Gastrocnemius medialis (tissue), 4 donors: ENCODE measurements around the gene FKBP11. TPM values are rescaled to one million over a fixed set of nuclear protein-coding genes. Genes with fewer than 3 reads are reported as not detected.

ENCODE experiments used
- ATAC-seq, 2 donors: fragments of 150-250 bp; one replicate each; pipeline ENCODE4 v1.9.1; 2016
- DNase-seq, 2 donors: peaks; one replicate each; pipeline ENCODE4 v3.0.0-alpha.2; 2019
- H3K27ac ChIP-seq, 4 donors: fragments of 200-600 bp; sonication (generic); 1 replicate in 1 of 4; 2 replicates in 3 of 4; pipeline ENCODE4 v1.5.1; 2016 to 2018; ENCODE audit warnings: mild to moderate bottlenecking in 2 of 4, moderate library complexity in 1 of 4
- H3K27me3 ChIP-seq, 3 donors: fragments of 200-600 bp; sonication (generic) in 2 of 3; 1 replicate in 1 of 3; 2 replicates in 2 of 3; pipeline versions ENCODE4 v1.5.1 to v1.6.0; 2016 to 2019; ENCODE audit warnings: mild to moderate bottlenecking in 1 of 3, moderate library complexity in 1 of 3
- H3K36me3 ChIP-seq, 2 donors: fragments of 200-600 bp; sonication (generic) in 1 of 2; one replicate each; pipeline ENCODE4 v1.5.1; 2017 to 2018
- H3K4me1 ChIP-seq, 2 donors: fragments of 200-600 bp; sonication (generic) in 1 of 2; one replicate each; pipeline ENCODE4 v1.5.1; 2016 to 2017; ENCODE audit warnings: mild to moderate bottlenecking in 2 of 2
- H3K4me3 ChIP-seq, 4 donors: fragments of 200-600 bp; sonication (generic) in 3 of 4; 1 replicate in 1 of 4; 2 replicates in 3 of 4; pipeline ENCODE4 v1.5.1; 2016 to 2019; ENCODE audit warnings: mild to moderate bottlenecking in 2 of 4
- H3K9me3 ChIP-seq, 3 donors: fragments of 200-600 bp; sonication (generic) in 2 of 3; 1 replicate in 1 of 3; 2 replicates in 2 of 3; pipeline ENCODE4 v1.5.1; 2016 to 2019
- CTCF ChIP-seq, 5 experiments: fragments of 450-650 bp in 3 of 5; fragments of 200-600 bp in 2 of 5; sonication (generic) in 2 of 5; IDR thresholded peaks in 4 of 5; conservative IDR thresholded peaks in 1 of 5; 1 replicate in 4 of 5; 2 replicates in 1 of 5; pipeline ENCODE4 v1.5.1; 2016 to 2019; ENCODE audit warnings: antibody characterized with exemption in 5 of 5, mild to moderate bottlenecking in 3 of 5, moderate library complexity in 3 of 5
- POLR2A ChIP-seq, 2 donors: fragments of 450-650 bp; IDR thresholded peaks; one replicate each; pipeline ENCODE4 v1.6.1; 2017; ENCODE audit warnings: antibody characterized with exemption in 2 of 2, mild to moderate bottlenecking in 2 of 2, moderate library complexity in 2 of 2
- in situ Hi-C, 4 donors: fragments of 200-750 bp; cut with MboI; loops; one replicate each; pipeline versions ENCODE4 v1.15.0 to v1.8.0; 2017; ENCODE audit warnings: low sequenced_read_pairs in 4 of 4
- intact Hi-C: fragments of 100-400 bp; cut with DNase I; formaldehyde crosslinking; loops from one replicate; pipeline ENCODE4 v1.15.1; 2023; ENCODE audit warnings: low total_unique reads
- total RNA-seq, 4 donors: library from RNA; depleted of rRNA; stranded (reverse); fragments of >200 nt; gene quantifications; one replicate each; pipeline versions ENCODE4 v1.1.0 to v1.2.3, GENCODE V29; 2016

FKBP11 gene
- total RNA-seq, 4 donors from 2014 or later, result 2.1 to 3.9 (median 3.0) TPM; not detected in 1

GRCh38 chr12:48972213-48972951, 47.1 kb upstream of the FKBP11 start:
- peaks cover 7 to 9% of the 10 kb centered on the region in 2 donors for H3K4me1 ChIP-seq
- in situ Hi-C loops, result no loop called here
- no peaks in the 10 kb centered on the region for H3K9me3 ChIP-seq
- H3K27me3 ChIP-seq, result peaks cover 68 to 81% (median 77%) of the 10 kb centered on the region in 3 donors
- intact Hi-C loops, result no loop called here
- TF ChIP-seq CTCF (IDR thresholded peaks at IDR 0.05 in 4 of 5, conservative IDR thresholded peaks at IDR 0.05 in 1 of 5) (no peak), POLR2A (IDR thresholded peaks at IDR 0.05) (no peak)
- H3K4me3 ChIP-seq, result no peak overlapping the region
- H3K27ac ChIP-seq, result no peak overlapping the region
- H3K36me3 ChIP-seq, result no peaks in the 10 kb centered on the region
- ATAC-seq (no peak), DNase-seq (no peak)

- Histone ChIP-seq H3K9me3 (no peaks in the 10 kb centered on the region), H3K27me3 (peaks cover 55 to 65% (median 61%) of the 10 kb centered on the region in 3 donors), H3K36me3 (no peaks in the 10 kb centered on the region), H3K27ac (no peak overlapping the region), H3K4me1 (peaks cover 7 to 9% of the 10 kb centered on the region in 2 donors), H3K4me3 (peak overlapping the region in 2 of 4 donors; percentile 27 to 30)
- in situ Hi-C loops, result no loop called here
- no peak for ATAC-seq
- no peak for TF ChIP-seq CTCF (IDR thresholded peaks at IDR 0.05 in 4 of 5, conservative IDR thresholded peaks at IDR 0.05 in 1 of 5)
- TF ChIP-seq POLR2A (IDR thresholded peaks at IDR 0.05), result no peak
- intact Hi-C loops, result no loop called here
- DNase-seq, result no peak
Measured at GRCh38 chr12:48970702-48971334, 45.5 kb upstream of the FKBP11 start.

GRCh38 chr12:48969833-48970701, 44.8 kb upstream of the FKBP11 start:
- in situ Hi-C loops, result no loop called here
- peaks cover 47 to 59% (median 56%) of the 10 kb centered on the region in 3 donors for H3K27me3 ChIP-seq
- ATAC-seq (no peak), DNase-seq (no peak)
- H3K4me3 ChIP-seq, result peak overlapping the region in 2 of 4 donors; percentile 19 to 32
- H3K4me1 ChIP-seq, result peaks cover 7 to 9% of the 10 kb centered on the region in 2 donors
- H3K27ac ChIP-seq, result no peak overlapping the region
- no peak for TF ChIP-seq POLR2A (IDR thresholded peaks at IDR 0.05)
- no peaks in the 10 kb centered on the region for H3K9me3 ChIP-seq
- intact Hi-C loops, result no loop called here
- no peaks in the 10 kb centered on the region for H3K36me3 ChIP-seq

- in situ Hi-C loops, result no loop called here
- H3K4me1 ChIP-seq, result peaks cover 7 to 9% of the 10 kb centered on the region in 2 donors
- TF ChIP-seq POLR2A (IDR thresholded peaks at IDR 0.05), result no peak
- TF ChIP-seq CTCF (IDR thresholded peaks at IDR 0.05 in 4 of 5, conservative IDR thresholded peaks at IDR 0.05 in 1 of 5), result no peak
- H3K9me3 ChIP-seq, result no peaks in the 10 kb centered on the region
- intact Hi-C loops, result no loop called here
- no peak overlapping the region for H3K4me3 ChIP-seq
- DNase-seq (no peak), ATAC-seq (no peak)
- H3K27me3 ChIP-seq, result peaks cover 47 to 53% (median 50%) of the 10 kb centered on the region in 3 donors
- no peak overlapping the region for H3K27ac ChIP-seq
- no peaks in the 10 kb centered on the region for H3K36me3 ChIP-seq
Measured at GRCh38 chr12:48969160-48969771, 44.0 kb upstream of the FKBP11 start.
